ENCODE measurements around the gene ILF3. TPM values are rescaled to one million over a fixed set of nuclear protein-coding genes. Genes with fewer than 3 reads are reported as not detected.

ILF3 gene
- total and polyA plus RNA-seq, 10 of the 15 experiments (the other 5 are each of a cell fraction or from before 2014, with no cell fraction given), result 28.1 to 383 (median 176) TPM

GRCh38 chr19:10712045-10712444 lies 57.9 kb downstream of the ILF3 start:
- POLR2A ChIA-PET, result no interaction called here

More at GRCh38 chr19:10712045-10712444, 57.9 kb downstream of the ILF3 start:
- RAD21 ChIA-PET (ENCODE audit: unreplicated experiment), result no interaction called here
- no peak overlapping the region for H3K4me3 ChIP-seq
- no TSS peak for BruUV-seq (replicated peaks)
- no peaks in the 10 kb centered on the region for H3K9me3 ChIP-seq (replicated peaks; ENCODE audit: control insufficient read depth, insufficient read depth, low read length)
- DNase-seq (ENCODE audit: low read depth, low spot score), result no peak
- intact Hi-C loops (cut with micrococcal nuclease; ENCODE audit: unreplicated experiment) (loop anchor here (10.0 kb wide), 1 partner anchor 383 kb away; no protein-coding TSS in a partner anchor), in situ Hi-C loops (cut with MboI) (no loop called here)
- SMC1A ChIA-PET (ENCODE audit: uncharacterized antibody, unreplicated experiment), result interaction anchor here (0.9 kb wide), 1 partner anchor 10 kb away, joined by 4 read pairs; no protein-coding TSS in a partner anchor
- no peak for FAIRE-seq
- H3K79me2 ChIP-seq (ENCODE audit: control insufficient read depth, insufficient read depth, low read length), result no peaks in the 10 kb centered on the region
- CTCF ChIA-PET, result no interaction called here
- 93% methylated on average over 14 of the region's 14 CpGs for WGBS (ENCODE audit: insufficient coverage, insufficient replicate concordance, low lambda C conversion rate, missing lambda C conversion rate)
- ATAC-seq, result no peak
- no peak overlapping the region for H3K9ac ChIP-seq (ENCODE audit: control insufficient read depth, insufficient read depth, low read length)
- H3K27me3 ChIP-seq (replicated peaks in 1 of 2; ENCODE audit: control insufficient read depth in 2 of 2, insufficient read depth in 2 of 2, low read length in 1 of 2), result no peaks in the 10 kb centered on the region
- TF ChIP-seq MEF2A (IDR thresholded peaks at IDR 0.05; ENCODE audit: insufficient read depth, low read depth, low read length) (no peak), JUND (IDR thresholded peaks at IDR 0.05; ENCODE audit: low read depth, low read length) (no peak), SREBF2 (IDR thresholded peaks at IDR 0.05; ENCODE audit: low read length) (no peak), CEBPB (IDR thresholded peaks at IDR 0.05; ENCODE audit: borderline replicate concordance in 1 of 2, low read depth in 2 of 2, low read length in 2 of 2) (no peak)
- TF ChIP-seq, protein P1, sequence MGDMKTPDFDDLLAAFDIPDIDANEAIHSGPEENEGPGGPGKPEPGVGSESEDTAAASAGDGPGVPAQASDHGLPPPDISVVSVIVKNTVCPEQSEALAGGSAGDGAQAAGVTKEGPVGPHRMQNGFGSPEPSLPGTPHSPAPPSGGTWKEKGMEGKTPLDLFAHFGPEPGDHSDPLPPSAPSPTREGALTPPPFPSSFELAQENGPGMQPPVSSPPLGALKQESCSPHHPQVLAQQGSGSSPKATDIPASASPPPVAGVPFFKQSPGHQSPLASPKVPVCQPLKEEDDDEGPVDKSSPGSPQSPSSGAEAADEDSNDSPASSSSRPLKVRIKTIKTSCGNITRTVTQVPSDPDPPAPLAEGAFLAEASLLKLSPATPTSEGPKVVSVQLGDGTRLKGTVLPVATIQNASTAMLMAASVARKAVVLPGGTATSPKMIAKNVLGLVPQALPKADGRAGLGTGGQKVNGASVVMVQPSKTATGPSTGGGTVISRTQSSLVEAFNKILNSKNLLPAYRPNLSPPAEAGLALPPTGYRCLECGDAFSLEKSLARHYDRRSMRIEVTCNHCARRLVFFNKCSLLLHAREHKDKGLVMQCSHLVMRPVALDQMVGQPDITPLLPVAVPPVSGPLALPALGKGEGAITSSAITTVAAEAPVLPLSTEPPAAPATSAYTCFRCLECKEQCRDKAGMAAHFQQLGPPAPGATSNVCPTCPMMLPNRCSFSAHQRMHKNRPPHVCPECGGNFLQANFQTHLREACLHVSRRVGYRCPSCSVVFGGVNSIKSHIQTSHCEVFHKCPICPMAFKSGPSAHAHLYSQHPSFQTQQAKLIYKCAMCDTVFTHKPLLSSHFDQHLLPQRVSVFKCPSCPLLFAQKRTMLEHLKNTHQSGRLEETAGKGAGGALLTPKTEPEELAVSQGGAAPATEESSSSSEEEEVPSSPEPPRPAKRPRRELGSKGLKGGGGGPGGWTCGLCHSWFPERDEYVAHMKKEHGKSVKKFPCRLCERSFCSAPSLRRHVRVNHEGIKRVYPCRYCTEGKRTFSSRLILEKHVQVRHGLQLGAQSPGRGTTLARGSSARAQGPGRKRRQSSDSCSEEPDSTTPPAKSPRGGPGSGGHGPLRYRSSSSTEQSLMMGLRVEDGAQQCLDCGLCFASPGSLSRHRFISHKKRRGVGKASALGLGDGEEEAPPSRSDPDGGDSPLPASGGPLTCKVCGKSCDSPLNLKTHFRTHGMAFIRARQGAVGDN (IDR thresholded peaks at IDR 0.05), result no peak
- peaks cover 0 to 2% of the 10 kb centered on the region in 2 experiments; a peak in 1 of 4 replicates for H3K36me3 ChIP-seq (ENCODE audit: control insufficient read depth in 2 of 2, insufficient read depth in 2 of 2, low read length in 1 of 2)
- H3K27ac ChIP-seq (ENCODE audit: control insufficient read depth, insufficient read depth), result no peak overlapping the region
- H4K20me1 ChIP-seq (ENCODE audit: control insufficient read depth, insufficient read depth), result no peaks in the 10 kb centered on the region
- H2AFZ ChIP-seq (ENCODE audit: control insufficient read depth, low read depth, low read length), result no peak overlapping the region
- H3K4me1 ChIP-seq (ENCODE audit: control insufficient read depth, insufficient read depth, low read length), result no peaks in the 10 kb centered on the region
- no peak overlapping the region for H3K4me2 ChIP-seq (ENCODE audit: control insufficient read depth, insufficient read depth)
